DMS153 (cell line): ENCODE results near the gene BPHL.
A peak's percentile ranks its signal among the peaks of the same experiment; 100 is the strongest.
"Not testable (repeated sequence)": the region's sequence is repeated elsewhere in the genome, so short reads cannot be mapped to it uniquely, and the experiment has no call there.

Source experiments
- DNase-seq: peaks from one replicate; lab custom pipeline; 2025; lab: John Stamatoyannopoulos, UW

BPHL gene

GRCh38 chr6:3156184-3157130 is 37.9 kb downstream of the BPHL start:
- not testable (repeated sequence) for DNase-seq

DNA sequence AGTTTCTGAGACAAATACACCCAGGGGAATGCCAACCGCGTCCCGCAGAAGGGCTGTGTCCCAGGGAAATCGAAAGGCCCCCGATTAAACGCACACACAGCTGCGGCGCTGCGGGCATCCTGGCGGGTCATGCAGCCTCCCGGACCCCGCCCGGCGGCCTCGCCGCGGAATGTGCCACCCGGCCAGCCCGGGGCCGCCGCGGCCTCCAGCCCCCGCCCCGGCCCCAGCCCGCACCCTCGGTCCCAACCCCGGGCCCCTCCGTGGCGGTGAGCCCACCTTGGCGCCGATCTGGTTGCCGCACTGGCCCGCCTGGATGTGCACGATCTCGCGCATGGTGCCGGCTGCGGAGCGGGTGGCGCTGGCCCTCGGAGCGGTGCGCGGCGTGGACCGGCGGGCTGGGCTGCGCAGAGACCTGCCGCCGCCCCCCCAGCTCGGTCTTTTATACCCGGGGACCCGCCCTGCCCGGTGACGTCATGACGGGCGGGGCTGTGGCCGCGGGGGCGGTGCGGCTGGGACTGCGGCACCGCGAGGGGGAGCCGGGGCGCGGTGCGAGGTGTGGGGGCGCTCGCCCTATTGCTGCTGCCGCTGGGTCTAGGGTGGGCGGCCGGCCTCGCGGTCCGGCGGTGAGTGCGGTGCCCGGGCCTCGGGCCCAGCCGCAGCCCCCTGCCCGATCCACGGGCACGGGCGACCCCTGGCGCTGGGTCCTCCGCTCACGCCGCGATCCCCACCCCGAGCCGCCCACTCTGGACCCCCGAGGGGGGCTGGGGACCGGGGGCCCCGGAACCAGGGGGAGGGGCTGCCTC is 38.8 kb downstream of the BPHL start, which contains the start of gene TUBB2A:
Gene TUBB2A (minus strand): TSS at position 414 of the 803 bp plus-strand sequence. CDS start 81 bp downstream, at position 333.
- peak; percentile 14 for DNase-seq

DNA sequence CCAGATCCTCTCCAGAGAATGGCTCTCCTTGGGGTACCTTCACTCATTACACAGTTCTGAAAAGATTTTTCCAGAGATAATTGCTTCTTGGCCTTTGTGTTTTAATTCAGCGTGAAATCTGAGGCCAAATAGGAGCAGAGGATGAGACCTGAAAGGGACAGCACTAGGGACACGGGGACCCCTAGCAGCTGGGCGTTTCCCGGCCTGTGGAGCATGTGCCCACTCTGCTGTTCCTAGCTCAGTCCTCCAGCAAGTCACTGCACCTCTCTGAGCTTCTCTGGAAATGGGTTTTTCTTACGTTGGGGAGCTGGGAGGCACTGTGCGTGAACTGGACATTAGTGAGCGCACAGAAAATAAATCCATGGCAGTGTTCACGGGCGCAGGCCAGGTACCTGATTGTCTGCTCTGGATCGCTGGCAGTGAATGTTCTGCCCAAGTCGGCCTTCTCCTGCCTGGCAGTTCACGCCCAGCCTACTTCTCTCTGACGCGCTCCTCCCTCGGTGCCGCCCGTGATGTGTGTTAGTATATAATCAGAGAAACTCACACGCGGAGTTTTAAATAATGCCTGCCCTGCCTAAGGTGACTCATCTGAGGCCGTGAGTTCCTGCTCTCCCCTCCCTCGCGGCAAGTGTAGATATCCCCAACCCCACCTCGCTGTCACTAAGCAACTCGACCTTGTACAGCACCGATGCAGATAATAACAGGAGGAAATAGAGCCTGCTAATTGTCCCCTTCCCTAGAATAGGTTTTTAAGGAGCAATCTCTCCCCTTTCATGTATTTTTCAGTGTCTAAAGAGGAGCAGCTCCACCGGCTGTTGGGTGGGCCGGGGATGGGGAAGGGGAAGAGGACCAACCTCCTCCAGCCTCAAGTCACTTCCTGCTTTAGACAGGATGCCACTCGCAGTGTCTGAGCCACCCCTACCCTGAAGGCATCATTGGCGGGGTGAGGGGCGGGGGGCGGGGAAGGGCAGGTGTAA is 41.6 kb downstream of the BPHL start:
- peak; percentile 83 for DNase-seq

DNA sequence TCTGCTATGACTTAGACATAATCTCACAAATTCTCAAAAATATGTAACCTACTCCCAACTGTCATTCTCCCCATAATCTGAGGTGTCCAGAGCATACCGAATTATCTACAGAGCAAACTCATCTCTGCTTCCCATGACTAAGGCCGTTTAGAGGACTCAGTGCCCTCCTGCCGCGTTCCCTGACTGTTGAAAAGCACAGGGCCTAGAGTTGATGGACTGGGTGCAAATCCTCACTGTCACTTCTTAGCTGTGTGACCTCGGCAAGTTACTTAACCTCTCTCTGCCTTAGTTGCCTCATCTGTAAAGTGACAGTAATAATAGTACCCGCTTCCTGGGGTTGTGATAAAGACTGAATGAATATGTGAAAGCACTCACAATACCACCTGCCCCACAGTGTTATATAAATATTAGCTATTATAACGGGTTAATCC is 43.6 kb downstream of the BPHL start:
- no peak for DNase-seq

GRCh38 chr6:3162565-3163247 is 44.2 kb downstream of the BPHL start:
- peak; percentile 61 for DNase-seq

GRCh38 chr6:3163248-3163594 is 44.7 kb downstream of the BPHL start:
- no peak for DNase-seq

- DNase-seq = no peak
These were observed 45.9 kb downstream of the BPHL start for GRCh38 chr6:3164388-3164787.

GRCh38 chr6:3165631-3166534 is 47.4 kb downstream of the BPHL start:
- DNase-seq = no peak

DNA sequence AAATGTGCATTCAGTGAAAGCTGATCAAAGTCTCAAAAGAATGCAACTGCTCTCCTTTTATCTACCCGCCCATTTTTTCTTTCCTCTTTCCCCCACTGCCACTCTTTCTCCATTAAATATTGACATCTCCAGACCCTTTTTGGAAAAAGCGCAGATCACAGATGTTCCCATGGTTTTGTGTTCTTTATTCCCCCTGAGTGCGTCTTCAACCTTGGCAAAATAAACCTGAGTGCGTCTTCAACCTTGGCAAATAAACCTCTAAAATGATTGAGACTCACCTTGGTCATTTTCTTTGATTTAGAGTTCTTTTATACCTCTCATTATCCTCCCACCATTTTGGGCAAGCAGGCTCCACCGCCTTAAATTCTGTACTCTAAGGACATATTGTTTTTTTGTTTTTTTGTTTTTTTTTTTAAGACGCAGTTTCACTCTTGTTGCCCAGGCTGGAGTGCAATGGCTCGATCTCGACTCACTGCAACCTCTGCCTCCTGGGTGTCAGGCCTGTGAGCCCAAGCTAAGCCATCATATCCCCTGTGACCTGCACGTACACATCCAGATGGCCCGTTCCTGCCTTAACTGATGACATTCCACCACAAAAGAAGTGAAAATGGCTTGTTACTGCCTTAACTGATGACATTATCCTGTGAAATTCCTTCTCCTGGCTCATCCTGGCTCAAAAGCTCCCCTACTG is 48.2 kb downstream of the BPHL start:
- not testable (repeated sequence) for DNase-seq

- DNase-seq = not testable (repeated sequence)
These were observed 49.5 kb downstream of the BPHL start for GRCh38 chr6:3168046-3168445.

- DNase-seq = not testable (repeated sequence)
These were observed 52.2 kb downstream of the BPHL start for GRCh38 chr6:3170676-3171075.

GRCh38 chr6:3171313-3172175 is 53.0 kb downstream of the BPHL start:
- DNase-seq = not testable (repeated sequence)

DNA sequence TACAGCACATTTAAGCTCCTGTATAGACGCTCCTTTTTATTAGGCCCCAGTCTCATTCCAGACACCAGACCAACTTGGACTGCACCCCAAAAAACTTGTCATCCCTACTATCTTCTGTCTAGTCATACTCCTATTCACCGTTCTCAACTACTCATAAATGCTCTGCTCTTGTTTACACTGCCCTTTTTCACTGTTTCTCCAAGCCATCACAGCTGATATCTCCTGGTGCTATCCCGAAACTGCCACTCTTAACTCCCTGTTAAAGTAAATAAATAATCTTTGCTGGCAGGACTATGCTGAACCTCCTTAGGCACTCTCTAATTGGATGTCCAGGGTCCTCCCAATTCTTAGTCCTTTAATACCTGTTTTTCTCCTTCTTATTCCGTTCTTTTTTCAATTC is 54.3 kb downstream of the BPHL start:
- not testable (repeated sequence) for DNase-seq

GRCh38 chr6:3173636-3174089 is 55.2 kb downstream of the BPHL start:
- DNase-seq = not testable (repeated sequence)

GRCh38 chr6:3175715-3176402 is 57.3 kb downstream of the BPHL start:
- no peak for DNase-seq

DNA sequence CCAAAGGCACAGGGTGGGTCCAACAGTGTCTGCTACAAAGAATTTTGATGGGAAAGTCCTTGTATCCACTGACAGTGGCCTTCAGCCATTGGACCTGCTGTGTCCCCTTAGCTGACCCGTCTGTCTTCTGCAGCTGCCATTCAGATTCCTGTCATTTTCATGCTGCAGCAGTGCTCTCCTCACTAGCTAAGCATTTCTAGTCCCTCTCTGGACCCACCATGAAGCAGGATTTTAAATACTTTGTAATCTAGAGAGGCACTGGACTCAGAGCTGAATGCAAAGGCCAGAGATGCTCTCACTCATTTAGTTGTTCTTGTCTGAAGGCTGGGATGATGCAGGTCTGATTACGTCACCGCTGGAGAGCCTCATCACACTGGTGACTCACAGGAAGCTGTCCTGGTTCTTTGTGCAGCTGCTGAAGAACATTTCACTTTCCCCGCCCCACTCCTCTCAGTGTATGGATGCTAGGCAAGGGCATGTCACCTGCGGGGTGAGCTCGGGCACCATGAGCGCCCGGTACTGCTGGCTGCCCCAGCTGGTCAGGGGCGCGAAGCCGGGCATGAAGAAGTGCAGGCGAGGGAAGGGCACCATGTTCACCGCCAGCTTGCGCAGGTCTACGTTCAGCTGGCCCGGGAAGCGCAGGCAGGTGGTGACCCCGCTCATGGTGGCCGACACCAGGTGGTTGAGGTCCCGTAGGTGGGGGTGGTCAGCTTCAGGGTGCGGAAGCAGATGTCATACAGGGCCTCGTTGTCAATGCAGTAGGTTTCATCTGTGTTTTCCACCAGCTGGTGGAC is 58.2 kb downstream of the BPHL start:
- DNase-seq = no peak

DNA sequence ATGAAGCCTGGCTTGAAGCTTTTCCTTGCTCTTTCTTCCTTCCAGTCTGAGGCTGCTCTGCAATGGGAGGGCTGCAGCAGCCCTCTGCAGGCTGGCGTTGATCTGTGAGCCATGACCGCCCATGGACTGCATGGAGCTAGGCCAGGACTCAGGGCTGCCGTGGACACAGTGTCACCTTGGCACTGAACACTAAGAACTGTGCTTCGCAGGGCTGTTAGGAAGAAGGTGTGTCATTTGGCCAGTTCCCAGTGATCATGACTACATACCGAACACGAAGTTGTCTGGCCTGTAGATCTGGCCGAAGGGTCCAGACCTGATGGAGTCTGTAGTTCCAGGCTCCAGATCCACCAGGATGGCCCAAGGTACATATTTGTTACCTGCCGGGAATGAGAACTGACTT is 60.2 kb downstream of the BPHL start:
- DNase-seq = not testable (repeated sequence)
